Activated CD8-positive, alpha-beta memory T cell treated with anti-CD3 and anti-CD28 coated beads for 4 hours (primary cell): ENCODE data around the gene TMIGD2.
"Not testable (repeated sequence)": the region's sequence is repeated elsewhere in the genome, so short reads cannot be mapped to it uniquely, and the experiment has no call there.

Experiments used
- DNase-seq, 2 donors: peaks; one replicate each; pipeline ENCODE4 v3.0.0-alpha.2; 2020; ENCODE audit warnings: low read depth in 2 of 2

Gene TMIGD2

GRCh38 chr19:4297901-4298809, 4.0 kb downstream of the TMIGD2 start:
- DNase-seq, result no peak

- no peak for DNase-seq
These were observed 6.0 kb downstream of the TMIGD2 start for GRCh38 chr19:4295972-4296771.

- DNase-seq, result no peak
These were observed 7.8 kb downstream of the TMIGD2 start for GRCh38 chr19:4294389-4294788.

- DNase-seq, result no peak
These were observed 9.7 kb downstream of the TMIGD2 start for GRCh38 chr19:4292515-4292914.

GRCh38 chr19:4291184-4291732, 10.9 kb downstream of the TMIGD2 start:
- DNase-seq, result no peak

GRCh38 chr19:4288091-4288777, 14.0 kb downstream of the TMIGD2 start:
- no peak for DNase-seq

GRCh38 chr19:4286141-4286540, 16.0 kb downstream of the TMIGD2 start:
- not testable (repeated sequence) for DNase-seq

- no peak for DNase-seq
These were observed 17.2 kb downstream of the TMIGD2 start for GRCh38 chr19:4284974-4285373.

- no peak for DNase-seq
These were observed 17.8 kb downstream of the TMIGD2 start for GRCh38 chr19:4284176-4284958.

GRCh38 chr19:4279530-4280422, 22.4 kb downstream of the TMIGD2 start:
- DNase-seq, result no peak

GRCh38 chr19:4279267-4279529, 23.0 kb downstream of the TMIGD2 start:
- no peak for DNase-seq

- DNase-seq, result no peak
These were observed 23.5 kb downstream of the TMIGD2 start, which contains the start of gene SHD for GRCh38 chr19:4278419-4279266. SHD (plus strand) TSS chr19:4279266; CDS start chr19:4280064, 798 bp downstream.

- no peak for DNase-seq
These were observed 24.2 kb downstream of the TMIGD2 start for GRCh38 chr19:4278010-4278409.

GRCh38 chr19:4277191-4277696, 24.9 kb downstream of the TMIGD2 start:
- DNase-seq, result no peak

- not testable (repeated sequence) for DNase-seq
These were observed 27.9 kb downstream of the TMIGD2 start for GRCh38 chr19:4274321-4274686.

- DNase-seq, result no peak
These were observed 29.3 kb downstream of the TMIGD2 start for GRCh38 chr19:4272894-4273293.

GRCh38 chr19:4268816-4269430, 33.3 kb downstream of the TMIGD2 start:
- DNase-seq, result no peak

- no peak for DNase-seq
These were observed 34.0 kb downstream of the TMIGD2 start for GRCh38 chr19:4267901-4268815.
